ENCODE measurements around the gene SMARCC1.

Gene SMARCC1

DNA sequence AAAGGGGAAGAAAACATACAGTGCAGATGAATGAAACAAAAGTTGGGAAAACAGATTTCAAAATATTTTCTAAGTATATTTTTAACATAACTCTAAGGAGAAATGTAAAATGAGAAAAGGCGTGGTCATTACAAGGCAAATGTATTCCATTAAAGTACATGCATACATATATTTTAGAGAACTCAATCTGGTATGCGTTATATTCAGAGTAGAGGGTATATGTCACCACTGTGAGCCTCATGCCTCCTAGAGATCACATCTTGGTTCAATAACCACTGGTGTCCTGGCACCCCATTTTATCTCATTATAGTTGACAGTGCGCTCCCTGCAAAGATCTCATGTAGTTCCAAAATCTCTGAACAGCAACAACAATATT is 77.5 kb downstream of the SMARCC1 start:
- no peak for DNase-seq (ENCODE audit: low read depth in 2 of 2)

DNA sequence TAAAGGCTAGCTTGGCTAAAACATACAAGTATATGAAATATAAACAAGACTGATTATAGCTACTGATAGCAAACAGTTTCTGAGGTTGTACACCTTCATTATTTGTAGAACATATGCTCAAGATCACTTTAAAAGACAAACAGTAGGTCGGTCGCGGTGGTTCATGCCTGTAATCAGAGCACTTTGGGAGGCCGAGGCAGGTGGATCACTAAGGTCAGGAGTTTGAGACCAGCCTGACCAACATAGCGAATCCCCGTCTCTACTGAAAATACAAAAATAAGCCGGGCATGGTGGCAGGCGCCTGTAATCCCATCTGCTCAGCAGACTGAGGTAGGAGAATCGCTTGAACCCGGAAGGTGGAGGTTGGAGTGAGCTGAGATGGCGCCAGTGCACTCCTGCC is 80.3 kb downstream of the SMARCC1 start:
- DNase-seq (ENCODE audit: low read depth in 2 of 2) = no peak

DNA sequence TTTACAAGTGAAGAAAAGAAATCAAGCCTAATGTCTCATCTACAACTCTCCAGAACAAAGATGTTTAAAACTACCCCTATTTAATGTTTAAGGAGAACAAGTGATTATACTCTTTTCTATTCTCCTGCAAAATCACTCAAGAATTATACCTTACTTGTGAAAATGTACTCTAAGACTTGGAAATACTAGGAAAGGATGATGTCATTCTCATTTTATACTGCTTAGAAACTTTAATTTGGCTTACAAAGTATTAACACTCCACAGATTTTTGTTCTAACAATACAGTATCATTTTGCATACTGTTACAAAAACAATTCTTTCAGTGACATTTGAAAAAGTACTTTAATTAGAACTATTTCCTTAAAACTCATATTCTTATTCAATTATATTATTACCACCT is 89.5 kb downstream of the SMARCC1 start:
- DNase-seq (ENCODE audit: low read depth in 2 of 2) = no peak

DNA sequence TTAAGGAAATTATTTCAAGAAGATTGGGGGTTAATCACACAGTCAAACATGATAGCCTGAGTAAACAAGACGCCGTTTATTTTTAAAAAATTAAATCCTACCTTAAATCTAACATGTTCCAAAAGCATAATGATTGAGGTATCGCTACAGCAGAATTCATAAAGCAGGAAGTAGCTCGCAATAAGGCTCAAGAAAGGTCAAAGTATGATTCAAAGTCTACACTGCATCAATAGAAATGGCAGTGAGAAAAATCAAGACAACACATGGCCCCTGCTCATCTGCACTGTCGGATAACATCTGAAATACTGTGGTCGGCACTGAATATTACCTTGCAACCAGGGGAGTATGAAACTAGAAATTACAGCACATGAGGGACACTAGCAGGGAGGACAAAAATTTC is 93.2 kb downstream of the SMARCC1 start:
- no peak for DNase-seq (ENCODE audit: low read depth in 2 of 2)

DNA sequence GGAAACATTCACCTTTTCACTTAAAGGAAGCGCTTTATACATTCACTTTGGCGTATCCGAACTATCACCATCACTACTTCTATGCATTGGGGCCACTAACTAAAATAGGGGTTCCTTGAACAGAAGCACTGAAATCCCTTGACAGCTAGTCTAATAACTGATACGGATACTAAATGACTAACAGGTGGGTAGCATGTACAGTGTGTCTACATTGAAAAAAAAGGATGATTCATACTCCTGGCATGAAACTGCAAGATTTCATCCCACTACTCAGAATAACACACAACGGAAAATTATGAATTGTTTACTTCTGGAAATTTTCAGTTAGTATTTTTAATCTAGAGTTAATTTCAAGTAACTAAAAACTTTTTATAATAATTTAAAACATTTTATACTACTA is 96.7 kb downstream of the SMARCC1 start:
- DNase-seq (ENCODE audit: low read depth in 2 of 2) = no peak

DNA sequence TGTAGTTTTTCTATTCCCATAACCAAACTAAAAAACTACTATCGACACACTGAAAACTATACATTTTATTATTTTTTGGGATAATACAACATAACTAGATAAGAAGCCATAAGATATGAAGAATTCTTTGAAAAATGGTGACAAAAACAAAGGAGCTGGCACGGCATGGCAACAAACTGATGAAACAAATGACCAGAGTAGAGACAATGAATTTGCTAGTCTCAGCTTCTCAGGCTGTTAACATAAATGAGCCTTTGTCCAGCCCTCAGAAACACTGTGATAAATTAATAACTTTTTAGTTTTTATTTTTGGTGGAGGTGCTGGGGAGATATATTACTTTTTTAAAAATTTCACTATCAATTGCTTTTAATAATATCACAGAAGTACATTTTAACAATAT is 100.7 kb downstream of the SMARCC1 start:
- DNase-seq (ENCODE audit: low read depth in 2 of 2) = no peak

DNA sequence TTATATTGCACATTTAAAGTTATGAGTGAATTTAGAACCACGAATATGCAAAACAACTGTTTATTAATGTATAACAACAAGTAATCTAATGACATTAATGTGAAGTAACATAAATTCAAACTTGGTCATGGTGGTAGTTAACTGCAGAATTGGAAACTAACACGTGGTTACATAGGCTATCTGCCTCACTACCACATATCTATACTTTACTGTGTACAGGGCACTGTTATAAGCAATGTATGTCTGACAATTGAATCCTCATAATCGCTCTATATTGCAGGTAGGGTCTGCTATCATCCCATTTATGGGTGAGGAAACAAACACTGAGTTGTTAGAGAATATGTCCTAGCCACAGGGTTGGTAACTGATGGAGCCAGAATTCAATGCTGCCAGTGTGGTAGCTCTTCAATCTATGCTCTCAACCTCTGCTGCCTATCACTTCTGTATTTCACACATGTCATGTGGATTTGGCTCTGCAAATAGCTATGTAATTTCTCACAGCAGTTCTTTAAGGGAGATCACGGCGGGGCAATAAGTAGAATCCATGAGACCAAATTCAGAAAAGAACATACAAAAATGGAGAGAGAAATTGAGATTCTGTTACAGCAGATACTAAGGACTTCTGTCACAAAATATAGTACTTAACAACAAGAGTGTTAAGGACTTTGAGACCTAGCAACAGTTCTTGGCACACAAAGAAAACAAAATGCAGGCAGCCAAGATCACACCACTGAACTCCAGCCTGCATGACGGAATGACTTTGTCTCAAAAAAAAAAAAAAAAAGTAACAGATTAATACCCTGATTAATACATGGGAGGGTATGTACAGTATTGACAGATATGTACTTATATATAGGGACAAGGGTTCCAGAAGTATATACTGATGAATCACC is 103.0 kb downstream of the SMARCC1 start:
- DNase-seq (ENCODE audit: low read depth in 2 of 2) = no peak

DNA sequence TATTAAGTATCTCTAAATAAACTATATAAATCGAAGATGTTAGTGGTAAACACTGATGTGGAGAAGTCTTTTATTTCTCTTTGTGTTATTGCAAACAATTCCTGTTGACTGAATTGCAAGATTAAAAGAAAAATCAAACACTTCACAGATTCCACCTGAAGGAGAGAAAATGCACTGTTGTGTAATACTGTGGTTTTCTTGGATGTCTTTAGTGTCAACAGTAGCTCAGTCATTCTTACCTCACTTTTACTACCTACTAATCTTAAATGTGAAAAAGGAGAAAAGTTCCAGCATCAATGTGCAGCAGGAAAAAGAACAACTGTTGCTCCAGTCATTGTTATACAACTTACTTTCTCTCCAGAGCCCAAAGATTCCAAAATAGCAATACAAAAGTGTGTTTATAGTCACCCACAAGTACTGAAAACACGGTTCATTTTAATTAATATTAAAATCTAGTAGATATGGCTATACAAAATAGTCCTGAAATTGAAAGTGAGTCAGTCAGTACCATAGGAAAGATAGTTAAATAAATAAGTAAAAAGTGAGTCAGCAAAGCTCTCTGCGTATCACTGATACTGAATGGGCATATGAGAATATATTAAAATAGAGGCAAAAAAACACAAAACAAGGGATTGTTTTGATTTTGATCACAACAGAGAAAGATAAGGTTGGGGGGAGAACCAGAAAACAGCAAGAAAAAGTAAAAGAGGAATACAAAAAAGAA is 112.5 kb downstream of the SMARCC1 start:
- no peak for DNase-seq (ENCODE audit: low read depth in 2 of 2)

DNA sequence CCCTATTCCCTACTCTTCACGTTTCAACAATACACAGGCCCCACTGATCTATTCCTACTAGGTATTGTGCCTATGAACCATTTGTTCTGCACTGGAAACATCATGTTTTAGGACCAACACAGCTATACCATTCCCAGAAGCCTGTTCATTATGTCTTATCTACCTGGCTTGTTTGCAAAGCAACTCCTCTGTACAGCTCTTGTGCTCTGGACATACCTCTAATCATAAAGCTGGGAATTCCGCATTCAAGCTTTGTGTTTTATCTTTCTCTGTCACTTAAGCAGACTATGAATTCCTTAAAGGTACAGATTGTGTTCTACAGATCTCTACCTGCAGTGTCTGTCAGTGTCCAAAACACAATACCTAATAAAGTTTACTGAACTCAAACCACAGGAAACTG is 115.6 kb downstream of the SMARCC1 start:
- DNase-seq (ENCODE audit: low read depth in 2 of 2) = no peak

DNA sequence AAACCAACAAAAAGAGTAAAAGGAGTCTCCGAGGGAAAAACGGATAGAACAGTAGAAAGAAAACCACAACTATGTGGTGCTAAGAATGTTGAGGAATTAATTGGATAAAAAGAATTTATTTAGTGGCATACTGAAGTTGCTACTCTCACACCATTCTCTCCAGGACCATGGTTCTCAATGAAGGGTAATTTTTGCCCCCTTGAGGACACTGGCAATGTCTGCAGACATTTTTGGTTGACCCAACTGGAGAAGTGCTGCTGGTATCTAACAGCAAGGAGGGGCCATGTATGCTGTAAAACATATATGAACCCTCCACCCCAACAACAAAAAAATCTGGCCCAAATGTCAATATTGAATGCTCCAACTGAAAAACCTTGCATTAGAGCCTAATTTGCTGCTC is 117.2 kb downstream of the SMARCC1 start:
- DNase-seq (ENCODE audit: low read depth in 2 of 2) = no peak

DNA sequence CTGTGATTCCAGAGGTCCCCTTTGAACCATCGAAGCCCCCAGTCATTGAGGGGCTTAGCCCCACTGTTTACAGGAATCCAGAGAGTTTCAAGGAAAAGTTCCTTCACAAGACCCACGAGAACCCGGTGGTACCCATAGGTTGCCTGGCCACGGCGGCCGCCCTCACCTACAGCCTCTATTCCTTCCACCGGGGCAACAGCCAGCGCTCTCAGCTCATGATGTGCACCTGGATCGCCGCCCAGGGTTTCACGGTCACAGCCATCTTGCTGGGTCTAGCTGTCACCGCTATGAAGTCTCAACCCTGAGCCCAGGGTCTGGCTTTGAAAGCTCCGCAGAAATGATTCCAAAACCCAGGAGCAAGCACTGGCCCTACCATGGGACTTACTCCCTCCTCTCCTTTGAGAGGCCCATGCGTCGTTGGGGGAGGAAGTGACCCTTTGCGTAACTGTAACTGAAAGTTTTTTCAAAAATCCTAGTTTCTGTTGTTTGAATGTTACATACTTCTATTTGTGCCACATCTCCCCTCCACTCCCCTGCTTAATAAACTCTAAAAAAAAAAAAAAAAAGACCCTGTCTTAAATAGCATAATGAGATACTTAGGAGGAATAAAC is 118.0 kb downstream of the SMARCC1 start:
- DNase-seq (ENCODE audit: low read depth in 2 of 2) = no peak

DNA sequence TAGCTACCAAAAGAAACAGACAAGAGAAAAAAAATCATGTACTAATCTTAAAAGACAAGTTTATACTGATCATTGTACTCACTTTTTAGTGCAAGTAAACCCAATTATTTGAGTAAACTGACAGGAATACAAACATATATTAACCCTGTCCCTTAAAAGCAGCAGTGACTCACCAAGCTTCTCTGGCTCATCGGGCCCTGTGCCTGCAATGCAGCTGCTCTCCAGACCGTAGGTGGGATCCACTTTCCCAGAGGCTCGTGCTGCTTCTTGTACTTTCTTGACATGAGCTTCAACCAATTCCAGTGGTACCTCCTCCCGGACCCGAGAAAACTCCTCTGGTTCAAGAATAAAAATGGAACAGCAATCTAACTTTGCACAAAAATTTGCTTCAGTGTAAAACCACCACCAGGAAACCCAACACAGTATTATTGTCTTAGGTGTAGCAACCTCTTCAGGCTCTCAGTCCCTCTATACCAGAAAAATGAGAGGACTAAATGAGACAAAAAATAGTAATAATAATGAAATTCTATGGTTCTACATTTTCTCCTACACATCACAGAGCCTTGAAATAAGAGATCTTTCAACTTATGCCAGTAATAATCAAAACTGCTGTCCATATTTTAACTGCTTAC is 120.5 kb downstream of the SMARCC1 start:
- DNase-seq (ENCODE audit: low read depth in 2 of 2) = no peak

DNA sequence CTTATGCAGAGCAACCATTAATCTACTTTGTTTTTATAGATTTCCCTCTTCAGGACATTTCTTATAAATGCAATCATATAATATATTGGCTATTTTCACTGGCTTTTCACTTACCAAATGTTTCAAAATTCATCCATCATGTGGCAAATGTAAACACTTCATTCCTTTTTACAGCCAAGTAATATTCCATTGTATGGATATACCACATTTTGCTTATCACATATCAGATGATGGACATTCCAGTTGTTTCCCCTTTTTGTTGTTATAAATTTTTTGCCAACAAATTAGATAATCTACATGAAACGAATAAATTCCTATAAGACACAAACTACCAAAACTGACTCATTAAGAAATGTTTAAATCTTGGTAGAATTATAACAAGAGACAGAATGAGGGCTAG is 123.2 kb downstream of the SMARCC1 start:
- no peak for DNase-seq (ENCODE audit: low read depth in 2 of 2)

DNA sequence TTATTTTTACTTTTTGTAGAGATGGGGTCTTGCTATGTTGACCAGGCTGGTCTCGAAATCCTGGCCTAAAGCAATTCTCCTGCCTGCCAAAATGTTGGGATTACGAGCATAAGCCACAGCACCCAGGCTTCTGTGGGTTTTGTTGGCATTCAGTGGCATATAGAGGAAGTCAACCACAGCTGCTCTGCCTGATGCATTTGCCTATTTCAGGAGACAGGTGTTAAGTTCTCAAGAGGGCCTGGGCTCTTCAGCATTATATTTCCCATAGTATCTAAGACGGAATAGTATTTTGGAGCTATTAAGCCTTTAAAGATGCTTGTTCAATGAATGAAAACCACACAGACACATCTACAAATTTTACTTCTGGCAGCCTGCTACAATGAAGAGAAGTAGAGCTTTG is 129.6 kb downstream of the SMARCC1 start:
- no peak for DNase-seq (ENCODE audit: low read depth in 2 of 2)

DNA sequence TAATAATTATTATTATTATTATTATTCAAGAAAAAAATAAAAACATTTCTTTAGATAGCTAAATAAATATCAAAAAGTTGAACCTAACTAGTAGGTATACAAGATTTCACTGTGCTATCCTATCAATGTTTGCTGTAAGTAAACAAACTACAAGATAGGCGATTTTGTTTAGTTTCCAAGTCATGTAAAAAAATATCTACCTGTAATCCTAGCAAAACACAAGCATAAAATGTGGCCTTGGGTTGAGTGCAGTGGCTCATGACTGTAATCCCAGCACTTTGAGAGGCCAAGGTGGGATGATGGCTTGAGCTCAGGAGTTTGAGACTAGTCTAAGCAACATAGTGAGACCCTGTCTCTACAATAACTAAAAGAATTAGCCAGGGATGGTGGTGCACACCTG is 131.4 kb downstream of the SMARCC1 start:
- no peak for DNase-seq (ENCODE audit: low read depth in 2 of 2)

DNA sequence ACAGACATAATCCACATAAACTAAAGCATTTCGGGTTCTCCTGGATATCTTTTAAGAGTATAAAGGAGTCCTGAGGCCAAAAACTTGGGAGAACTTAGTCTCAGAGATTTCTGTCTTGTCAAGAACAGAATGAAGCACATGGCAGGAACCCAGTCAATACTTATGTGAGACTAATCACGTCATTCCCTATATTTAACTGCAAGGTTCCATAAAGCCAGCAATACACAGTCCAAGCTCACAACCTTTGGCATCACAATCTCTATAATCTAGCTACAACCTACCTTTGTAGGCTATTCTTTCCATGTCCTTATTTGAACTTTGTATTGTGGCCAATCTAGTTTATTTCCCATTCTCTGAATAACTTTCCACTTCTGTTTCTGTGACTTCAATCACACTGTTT is 134.1 kb downstream of the SMARCC1 start:
- DNase-seq (ENCODE audit: low read depth in 2 of 2) = no peak

DNA sequence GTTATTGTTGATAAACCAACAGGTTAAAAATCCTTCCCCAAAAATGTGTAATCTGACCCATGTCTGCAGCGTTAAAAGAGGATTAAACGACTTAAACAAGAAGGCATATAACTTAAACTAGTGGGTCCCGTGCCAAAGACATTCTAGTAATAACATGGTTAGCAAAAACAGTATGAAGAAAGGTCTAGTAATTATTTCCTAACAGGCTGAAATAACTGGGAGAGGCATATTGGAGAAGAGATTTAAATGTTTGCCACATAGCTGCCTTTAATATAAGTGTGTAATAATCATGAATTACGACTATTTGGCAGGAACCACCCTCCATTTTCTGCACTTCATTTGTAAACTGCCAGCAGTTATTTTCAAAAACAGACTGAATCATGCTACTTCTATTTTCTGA is 135.3 kb downstream of the SMARCC1 start:
- no peak for DNase-seq (ENCODE audit: low read depth in 2 of 2)

DNA sequence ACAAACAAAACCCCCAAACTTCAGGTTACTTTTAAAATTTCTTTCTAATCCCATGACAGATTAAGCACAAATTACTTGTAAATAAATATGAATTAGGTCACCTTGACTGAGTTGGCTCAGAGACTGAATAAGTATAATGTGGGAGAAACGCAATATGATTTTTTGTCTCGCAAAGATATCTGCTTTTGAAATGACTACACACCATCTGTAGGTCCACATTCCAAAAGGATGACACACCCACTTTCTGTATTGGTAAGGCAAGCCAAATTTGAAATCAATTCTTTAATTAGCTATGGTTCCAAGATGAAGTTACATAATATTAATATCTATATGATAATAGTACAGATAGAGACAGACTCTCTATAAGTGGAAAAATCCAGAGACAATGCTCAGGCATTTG is 136.1 kb downstream of the SMARCC1 start:
- DNase-seq (ENCODE audit: low read depth in 2 of 2) = no peak

DNA sequence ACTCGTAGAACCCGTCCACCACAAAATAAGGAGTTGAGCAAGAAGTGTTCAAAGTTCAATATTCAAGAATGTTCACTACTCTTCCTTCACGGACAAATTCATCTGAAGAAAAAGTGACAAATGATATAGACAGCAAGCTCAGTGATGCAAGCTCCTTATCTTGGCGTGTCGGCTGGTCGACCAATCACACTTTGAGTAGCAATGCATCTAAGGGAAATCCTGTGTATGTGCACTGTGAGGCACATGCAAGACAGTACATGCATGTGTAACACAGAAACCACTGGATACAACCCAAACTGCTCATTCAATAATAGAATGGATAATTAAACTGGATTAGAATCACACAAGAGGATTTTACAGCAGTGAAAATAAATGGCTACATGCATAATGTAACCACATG is 138.6 kb downstream of the SMARCC1 start:
- DNase-seq (ENCODE audit: low read depth in 2 of 2) = no peak

DNA sequence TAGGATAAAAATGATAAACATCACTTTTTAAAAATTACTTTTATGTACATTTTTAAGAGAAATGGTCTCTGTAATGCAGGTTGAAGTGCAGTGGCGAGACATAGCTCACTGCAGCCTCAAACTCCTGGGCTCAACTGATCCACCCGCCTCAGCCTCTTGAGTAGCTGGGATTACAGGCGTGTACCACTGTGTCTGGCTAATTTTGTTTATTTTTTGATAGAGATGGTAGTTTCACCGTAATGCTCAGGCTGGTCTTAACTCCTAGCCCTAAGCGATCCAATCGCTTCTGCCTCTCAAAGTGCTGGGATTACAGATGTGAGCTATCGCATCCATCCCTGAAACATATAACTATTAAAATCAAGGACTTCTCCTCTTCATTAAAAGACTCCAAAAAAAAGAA is 140.0 kb downstream of the SMARCC1 start:
- no peak for DNase-seq (ENCODE audit: low read depth in 2 of 2)

DNA sequence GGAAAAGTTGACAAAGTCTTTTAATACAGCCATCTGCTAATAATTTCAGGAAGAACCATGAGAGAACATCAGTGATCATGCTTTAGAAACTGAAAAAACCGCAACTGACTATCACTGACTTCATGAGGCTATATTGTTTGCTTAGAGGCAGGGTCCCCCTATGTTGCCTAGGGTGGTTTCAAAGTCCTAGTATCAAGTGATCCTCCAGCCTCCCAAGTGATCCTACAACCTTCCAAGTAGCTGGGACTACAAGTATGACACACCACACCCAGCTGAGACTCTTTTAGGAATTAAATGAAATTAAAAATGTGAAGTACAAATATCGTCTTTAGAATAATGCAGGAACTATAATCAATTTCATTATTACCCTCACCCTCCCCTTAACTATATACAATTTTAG is 144.8 kb downstream of the SMARCC1 start:
- no peak for DNase-seq (ENCODE audit: low read depth in 2 of 2)

DNA sequence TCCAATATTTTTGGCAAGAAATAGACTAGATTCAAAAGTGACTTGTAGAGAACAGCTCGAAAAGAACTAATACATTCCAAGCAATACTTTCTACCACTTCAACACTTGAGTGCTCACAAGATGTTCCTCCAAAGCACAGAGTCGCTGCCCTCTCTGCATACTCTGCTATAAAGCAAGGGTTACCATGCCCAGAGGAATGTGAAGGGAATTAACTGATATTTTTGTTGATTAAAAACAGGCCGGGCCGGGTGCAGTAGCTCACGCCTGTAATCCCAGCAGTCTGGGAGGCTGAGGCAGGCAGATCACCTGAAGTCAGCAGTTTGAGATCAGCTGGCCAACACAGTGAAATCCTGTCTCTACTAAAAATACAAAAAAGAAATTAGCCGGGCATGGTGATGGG is 145.5 kb downstream of the SMARCC1 start:
- DNase-seq (ENCODE audit: low read depth in 2 of 2) = no peak

DNA sequence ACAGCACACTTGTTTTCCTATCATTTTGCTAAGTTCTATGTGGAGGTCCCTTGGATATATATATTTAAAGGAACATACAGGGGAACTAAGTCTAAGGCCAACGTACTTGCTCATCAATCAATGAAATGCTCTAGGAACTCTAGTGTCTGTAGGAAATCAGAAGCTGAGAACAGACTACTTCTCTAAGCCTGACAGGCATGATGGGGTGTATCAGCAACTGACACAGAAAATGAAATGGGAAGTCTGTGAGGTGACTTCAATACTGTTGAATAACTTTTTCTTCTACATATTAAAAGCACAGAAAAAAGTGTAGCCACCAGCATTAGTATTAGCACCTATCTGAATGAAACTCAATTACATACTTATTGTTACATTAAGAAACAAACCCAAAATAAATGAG is 146.2 kb downstream of the SMARCC1 start:
- no peak for DNase-seq (ENCODE audit: low read depth in 2 of 2)
